H9 (cell line): ENCODE data around the gene COQ8B. TPM values are rescaled to one million over a fixed set of nuclear protein-coding genes. Genes with fewer than 3 reads are reported as not detected.
A peak's percentile ranks its signal among the peaks of the same experiment; 100 is the strongest.

ENCODE experiments used
- DNase-seq: peaks from one replicate; pipeline ENCODE4 v3.0.0-alpha.2; 2017
- H2AFZ ChIP-seq: one replicate; pipeline ENCODE4 v1.6.1; 2013; ENCODE audit warnings: mild to moderate bottlenecking, low read length, control low read depth, moderate library complexity
- H2AK5ac ChIP-seq: 2 replicates; pipeline ENCODE4 v1.6.1; 2013; ENCODE audit warnings: low read length, control low read depth, mixed read lengths; ENCODE audit not compliant: insufficient read length
- H2BK120ac ChIP-seq: one replicate; pipeline ENCODE4 v1.6.1; 2013; ENCODE audit warnings: low read depth, mild to moderate bottlenecking, low read length, control low read depth, inconsistent platforms; ENCODE audit not compliant: poor library complexity, severe bottlenecking
- H2BK12ac ChIP-seq: 2 replicates; pipeline ENCODE4 v1.6.1; 2013; ENCODE audit warnings: low read length, control low read depth, mixed read lengths, low read depth; ENCODE audit not compliant: insufficient read length
- H2BK15ac ChIP-seq: 2 replicates; pipeline ENCODE4 v1.6.1; 2013; ENCODE audit warnings: low read depth, low read length, control low read depth
- H2BK20ac ChIP-seq: one replicate; pipeline ENCODE4 v1.6.1; 2013; ENCODE audit warnings: low read depth, mild to moderate bottlenecking, low read length, control low read depth, inconsistent platforms; ENCODE audit not compliant: poor library complexity, severe bottlenecking
- H2BK5ac ChIP-seq: 2 replicates; pipeline ENCODE4 v1.6.1; 2013; ENCODE audit warnings: low read length, control low read depth, mixed read lengths; ENCODE audit not compliant: insufficient read length
- H3K14ac ChIP-seq: 2 replicates; pipeline ENCODE4 v1.6.1; 2013; ENCODE audit warnings: low read length, control low read depth; ENCODE audit not compliant: insufficient read depth
- H3K18ac ChIP-seq: 2 replicates; pipeline ENCODE4 v1.6.1; 2013; ENCODE audit warnings: low read depth, mild to moderate bottlenecking, mixed read lengths, low read length, control low read depth; ENCODE audit not compliant: insufficient read length
- H3K23ac ChIP-seq: 2 replicates; pipeline ENCODE4 v1.6.1; 2013; ENCODE audit warnings: low read length, control low read depth, mixed read lengths, low read depth; ENCODE audit not compliant: insufficient read length
- H3K23me2 ChIP-seq: 2 replicates; pipeline ENCODE4 v1.6.1; 2013; ENCODE audit warnings: low read depth, mild to moderate bottlenecking, mixed read lengths, low read length, control low read depth; ENCODE audit not compliant: insufficient read length, poor library complexity, severe bottlenecking
- H3K27ac ChIP-seq: 2 replicates; pipeline ENCODE4 v1.5.1; 2013; ENCODE audit warnings: low read length, control low read depth, mixed read lengths, low read depth; ENCODE audit not compliant: insufficient read length
- H3K27me3 ChIP-seq: 2 replicates; pipeline ENCODE4 v1.6.1; 2013; ENCODE audit warnings: low read length, control low read depth, inconsistent platforms; ENCODE audit not compliant: insufficient read depth
- H3K4ac ChIP-seq: 2 replicates; pipeline ENCODE4 v1.6.1; 2013; ENCODE audit warnings: low read depth, mild to moderate bottlenecking, control low read depth, inconsistent platforms, low read length, moderate library complexity
- H3K4me1 ChIP-seq: 2 replicates; pipeline ENCODE4 v1.6.1; 2013; ENCODE audit warnings: low read length, control low read depth, inconsistent platforms; ENCODE audit not compliant: insufficient read depth
- H3K4me2 ChIP-seq: 2 replicates; pipeline ENCODE4 v1.6.1; 2013; ENCODE audit warnings: low read length, control low read depth, mixed read lengths; ENCODE audit not compliant: insufficient read length, insufficient read depth
- H3K56ac ChIP-seq: 2 replicates; pipeline ENCODE4 v1.6.1; 2013; ENCODE audit warnings: low read depth, mild to moderate bottlenecking, mixed read lengths, low read length, control low read depth; ENCODE audit not compliant: insufficient read length
- H3K79me1 ChIP-seq: 2 replicates; pipeline ENCODE4 v1.6.1; 2013; ENCODE audit warnings: low read depth, mild to moderate bottlenecking, moderate library complexity, low read length, control low read depth, inconsistent platforms; ENCODE audit not compliant: insufficient read depth, poor library complexity, severe bottlenecking
- H3K79me2 ChIP-seq: 2 replicates; pipeline ENCODE4 v1.6.1; 2013; ENCODE audit warnings: low read length, control low read depth, inconsistent platforms; ENCODE audit not compliant: insufficient read depth
- H3K9ac ChIP-seq: 2 replicates; pipeline ENCODE4 v1.6.1; 2013; ENCODE audit warnings: low read length, control low read depth, mixed read lengths; ENCODE audit not compliant: insufficient read length; ENCODE audit errors: extremely low read depth
- H3K9me3 ChIP-seq: one replicate; pipeline ENCODE4 v1.6.1; 2013; ENCODE audit warnings: low read depth, low read length, inconsistent platforms; ENCODE audit not compliant: control insufficient read depth
- H3T11ph ChIP-seq: one replicate; pipeline ENCODE4 v1.6.1; 2013; ENCODE audit warnings: mild to moderate bottlenecking, low read length, control low read depth, inconsistent platforms
- H4K20me1 ChIP-seq: one replicate; pipeline ENCODE4 v1.6.1; 2013; ENCODE audit not compliant: control insufficient read depth, insufficient read length, insufficient read depth
- H4K5ac ChIP-seq: 2 replicates; pipeline ENCODE4 v1.6.1; 2013; ENCODE audit warnings: low read depth, mild to moderate bottlenecking, mixed read lengths, low read length, control low read depth; ENCODE audit not compliant: insufficient read length
- H4K8ac ChIP-seq: replicated peaks from 2 replicates; pipeline ENCODE4 v1.6.1; 2013; ENCODE audit warnings: low read length, control low read depth, mixed read lengths, low read depth; ENCODE audit not compliant: insufficient read length
- H4K91ac ChIP-seq: 2 replicates; pipeline ENCODE4 v1.6.1; 2013; ENCODE audit warnings: low read depth, mild to moderate bottlenecking, moderate library complexity, mixed read lengths, low read length, control low read depth; ENCODE audit not compliant: insufficient read length
- H3K27ac Mint-ChIP-seq, 3 experiments: 2 replicates in 2 of 3; 3 replicates in 1 of 3; pipeline ENCODE4 v1.8.0; 2020 to 2021; ENCODE audit warnings: mixed read lengths in 3 of 3, mild to moderate bottlenecking in 1 of 3, moderate library complexity in 1 of 3
- H3K27me3 Mint-ChIP-seq: 2 replicates; pipeline ENCODE4 v1.8.0; 2021; ENCODE audit warnings: low read depth, mild to moderate bottlenecking, moderate library complexity, mixed read lengths
- H3K36me3 Mint-ChIP-seq, 3 experiments: 2 replicates in 2 of 3; 3 replicates in 1 of 3; pipeline ENCODE4 v1.8.0; 2020 to 2021; ENCODE audit warnings: low read depth in 3 of 3, mixed read lengths in 3 of 3; ENCODE audit not compliant: insufficient read depth in 1 of 3
- H3K4me1 Mint-ChIP-seq, 2 experiments: 2 replicates each; pipeline ENCODE4 v1.8.0; 2020; ENCODE audit warnings: mixed read lengths in 2 of 2
- H3K4me3 Mint-ChIP-seq, 2 experiments: 2 replicates in 1 of 2; 3 replicates in 1 of 2; pipeline ENCODE4 v1.8.0; 2020 to 2021; ENCODE audit warnings: mild to moderate bottlenecking in 2 of 2, mixed read lengths in 2 of 2, moderate library complexity in 1 of 2
- H3K9me3 Mint-ChIP-seq, 2 experiments: 2 replicates in 1 of 2; 3 replicates in 1 of 2; pipeline ENCODE4 v1.8.0; 2020; ENCODE audit warnings: mild to moderate bottlenecking in 2 of 2, mixed read lengths in 2 of 2, moderate library complexity in 1 of 2
- whole genome bisulfite sequencing: extraction: QIAGEN DNeasy Blood & Tissue Kit; methylation state at CpG from one replicate; pipeline ENCODE4 v1.1.7; 2013; ENCODE audit warnings: missing lambda C conversion rate, low lambda C conversion rate, mixed read lengths; ENCODE audit not compliant: insufficient read length; ENCODE audit errors: extremely low coverage; 5-methylcytosine and 5-hydroxymethylcytosine counted together
- total RNA-seq: library from RNA; stranded (reverse); gene quantifications from 2 replicates; pipeline ENCODE4 v1.2.1, GENCODE V29; 2021
- TF ChIP-seq, protein P1 (sequence below): fragments of 200-600 bp; sonication (generic); conservative IDR thresholded peaks from 3 replicates; pipeline ENCODE4 v1.8.0; 2021; ENCODE audit warnings: antibody characterized with exemption, mild to moderate bottlenecking

COQ8B gene
- total RNA-seq, 1 experiment from 2014 or later: 40.5 TPM

DNA sequence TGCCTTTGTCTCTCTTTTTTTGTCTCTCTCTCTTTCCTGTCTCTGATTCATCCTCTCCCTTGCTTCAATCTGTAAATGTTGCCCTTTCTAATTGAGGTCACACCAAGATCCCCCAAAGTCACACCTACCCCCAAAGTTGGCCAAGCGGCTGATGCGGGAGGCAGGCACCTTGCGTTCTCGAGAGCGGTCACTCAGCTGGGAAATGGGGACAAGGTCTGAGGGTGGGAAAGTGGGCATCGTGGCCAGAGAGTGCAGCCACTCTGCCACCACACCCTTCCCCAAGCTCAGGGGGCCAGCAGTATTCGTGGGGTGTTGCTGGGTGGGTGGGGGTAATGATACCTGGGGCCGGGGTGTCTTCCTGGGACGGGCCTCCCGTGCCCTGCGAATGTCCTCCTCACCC is 2.7 kb downstream of the COQ8B start:
- Histone ChIP-seq H3K14ac (no peak overlapping the region), H3K18ac (no peak overlapping the region), H3K23me2 (peaks cover 29% of the 10 kb centered on the region), H2BK5ac (no peak overlapping the region), H2BK15ac (no peak overlapping the region), H3K56ac (no peak overlapping the region), H3K27me3 (no peaks in the 10 kb centered on the region), H2AK5ac (no peak overlapping the region), H3T11ph (no peak overlapping the region), H3K27ac (no peak overlapping the region), H2BK120ac (no peak overlapping the region), H4K8ac (no peak overlapping the region), H3K79me1 (no peaks in the 10 kb centered on the region), H3K79me2 (no peaks in the 10 kb centered on the region; the same call in 1 of the 2 replicates), H4K5ac (no peak overlapping the region), H4K20me1 (no peaks in the 10 kb centered on the region), H2BK12ac (no peak overlapping the region), H3K9me3 (no peaks in the 10 kb centered on the region), H2AFZ (no peak overlapping the region), H3K9ac (no peak overlapping the region), H3K4me2 (no peak overlapping the region), H3K4ac (no peak overlapping the region), H4K91ac (no peak overlapping the region), H3K23ac (no peak overlapping the region), H3K4me1 (no peaks in the 10 kb centered on the region; the same call in 1 of the 2 replicates), H2BK20ac (no peak overlapping the region)
- Mint-ChIP-seq H3K36me3 (peaks cover 19 to 44% (median 30%) of the 10 kb centered on the region in 3 experiments), H3K27me3 (no peaks in the 10 kb centered on the region; the same call in 1 of the 2 replicates), H3K27ac (peak overlapping the region; percentile 56 to 83 (median 80); a peak in 4 of 7 replicates), H3K4me1 (peaks cover 23 to 29% of the 10 kb centered on the region in 2 experiments), H3K4me3 (peak overlapping the region; percentile 29 to 60), H3K9me3 (no peaks in the 10 kb centered on the region)
- no CpG with 5 or more reads among the region's 11 CpGs for WGBS
- DNase-seq: no peak
- TF ChIP-seq, protein P1, sequence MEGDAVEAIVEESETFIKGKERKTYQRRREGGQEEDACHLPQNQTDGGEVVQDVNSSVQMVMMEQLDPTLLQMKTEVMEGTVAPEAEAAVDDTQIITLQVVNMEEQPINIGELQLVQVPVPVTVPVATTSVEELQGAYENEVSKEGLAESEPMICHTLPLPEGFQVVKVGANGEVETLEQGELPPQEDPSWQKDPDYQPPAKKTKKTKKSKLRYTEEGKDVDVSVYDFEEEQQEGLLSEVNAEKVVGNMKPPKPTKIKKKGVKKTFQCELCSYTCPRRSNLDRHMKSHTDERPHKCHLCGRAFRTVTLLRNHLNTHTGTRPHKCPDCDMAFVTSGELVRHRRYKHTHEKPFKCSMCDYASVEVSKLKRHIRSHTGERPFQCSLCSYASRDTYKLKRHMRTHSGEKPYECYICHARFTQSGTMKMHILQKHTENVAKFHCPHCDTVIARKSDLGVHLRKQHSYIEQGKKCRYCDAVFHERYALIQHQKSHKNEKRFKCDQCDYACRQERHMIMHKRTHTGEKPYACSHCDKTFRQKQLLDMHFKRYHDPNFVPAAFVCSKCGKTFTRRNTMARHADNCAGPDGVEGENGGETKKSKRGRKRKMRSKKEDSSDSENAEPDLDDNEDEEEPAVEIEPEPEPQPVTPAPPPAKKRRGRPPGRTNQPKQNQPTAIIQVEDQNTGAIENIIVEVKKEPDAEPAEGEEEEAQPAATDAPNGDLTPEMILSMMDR: no peak
